ENCODE results near the gene RIIAD1. TPM values are rescaled to one million over a fixed set of nuclear protein-coding genes. Genes with fewer than 3 reads are reported as not detected.
"Not testable (repeated sequence)": the region's sequence is repeated elsewhere in the genome, so short reads cannot be mapped to it uniquely, and the experiment has no call there.

RIIAD1 gene
- total RNA-seq, 1 experiment from 2014 or later, result not detected

- no peak for DNase-seq
- peak overlapping the region; percentile 28; the same call in 1 of the 2 replicates for H3K4me3 ChIP-seq (ENCODE audit: insufficient read depth, low read depth, low read length)
- peaks cover 40% of the 10 kb centered on the region for H3K27me3 ChIP-seq (ENCODE audit: control insufficient read depth, insufficient read depth, low read length)
Observed at GRCh38 chr1:151716405-151716762, 4.9 kb upstream of the RIIAD1 start.

GRCh38 chr1:151716771-151717631 is 4.3 kb upstream of the RIIAD1 start, which contains the start of gene CELF3:
CELF3 (minus strand) TSS chr1:151716803; CDS start chr1:151716020, 783 bp downstream.
- H3K27me3 ChIP-seq (ENCODE audit: control insufficient read depth, insufficient read depth, low read length), result peaks cover 46% of the 10 kb centered on the region
- peak; percentile 93 for DNase-seq
- H3K36me3 ChIP-seq (replicated peaks; ENCODE audit: control insufficient read depth, insufficient read depth, low read length), result no peaks in the 10 kb centered on the region
- peak within 1 kb of the TSS; percentile 28; the same call in 1 of the 2 replicates for H3K4me3 ChIP-seq (ENCODE audit: insufficient read depth, low read depth, low read length)

More at GRCh38 chr1:151716405-151716762, 4.9 kb upstream of the RIIAD1 start:
- no peaks in the 10 kb centered on the region for H3K36me3 ChIP-seq (replicated peaks; ENCODE audit: control insufficient read depth, insufficient read depth, low read length)

GRCh38 chr1:151718011-151718431 is 3.3 kb upstream of the RIIAD1 start:
- no peak for DNase-seq
- no peaks in the 10 kb centered on the region for H3K36me3 ChIP-seq (replicated peaks; ENCODE audit: control insufficient read depth, insufficient read depth, low read length)
- peaks cover 55% of the 10 kb centered on the region for H3K27me3 ChIP-seq (ENCODE audit: control insufficient read depth, insufficient read depth, low read length)
- H3K4me3 ChIP-seq (ENCODE audit: insufficient read depth, low read depth, low read length), result no peak overlapping the region

- H3K27me3 ChIP-seq (ENCODE audit: control insufficient read depth, insufficient read depth, low read length), result peaks cover 55% of the 10 kb centered on the region
- DNase-seq, result no peak
- no peak overlapping the region for H3K4me3 ChIP-seq (ENCODE audit: insufficient read depth, low read depth, low read length)
- H3K36me3 ChIP-seq (replicated peaks; ENCODE audit: control insufficient read depth, insufficient read depth, low read length), result no peaks in the 10 kb centered on the region
Observed at GRCh38 chr1:151718666-151719065, 2.7 kb upstream of the RIIAD1 start.

GRCh38 chr1:151720125-151720524 is 1.2 kb upstream of the RIIAD1 start:
- H3K36me3 ChIP-seq (replicated peaks; ENCODE audit: control insufficient read depth, insufficient read depth, low read length), result no peaks in the 10 kb centered on the region
- DNase-seq, result peak; percentile 14
- peaks cover 59% of the 10 kb centered on the region for H3K27me3 ChIP-seq (ENCODE audit: control insufficient read depth, insufficient read depth, low read length)
- no peak overlapping the region for H3K4me3 ChIP-seq (ENCODE audit: insufficient read depth, low read depth, low read length)

GRCh38 chr1:151720554-151720953 is 768 bp upstream of the RIIAD1 start:
- H3K27me3 ChIP-seq (ENCODE audit: control insufficient read depth, insufficient read depth, low read length), result peaks cover 59% of the 10 kb centered on the region
- H3K36me3 ChIP-seq (replicated peaks; ENCODE audit: control insufficient read depth, insufficient read depth, low read length), result no peaks in the 10 kb centered on the region
- no peak for DNase-seq
- no peak overlapping the region for H3K4me3 ChIP-seq (ENCODE audit: insufficient read depth, low read depth, low read length)

- no peak for DNase-seq
- no peaks in the 10 kb centered on the region for H3K36me3 ChIP-seq (replicated peaks; ENCODE audit: control insufficient read depth, insufficient read depth, low read length)
- H3K4me3 ChIP-seq (ENCODE audit: insufficient read depth, low read depth, low read length), result peak overlapping the region; percentile 41
- H3K27me3 ChIP-seq (ENCODE audit: control insufficient read depth, insufficient read depth, low read length), result peaks cover 56% of the 10 kb centered on the region
Observed at GRCh38 chr1:151721788-151722510, 627 bp downstream of the RIIAD1 start.

- H3K4me3 ChIP-seq (ENCODE audit: insufficient read depth, low read depth, low read length), result no peak overlapping the region
- no peak for DNase-seq
- peaks cover 41% of the 10 kb centered on the region for H3K27me3 ChIP-seq (ENCODE audit: control insufficient read depth, insufficient read depth, low read length)
- H3K36me3 ChIP-seq (replicated peaks; ENCODE audit: control insufficient read depth, insufficient read depth, low read length), result no peaks in the 10 kb centered on the region
Observed at GRCh38 chr1:151723726-151724370, 2.5 kb downstream of the RIIAD1 start.

GRCh38 chr1:151728151-151729054 is 7.1 kb downstream of the RIIAD1 start:
- Histone ChIP-seq H3K27me3 (ENCODE audit: control insufficient read depth, insufficient read depth, low read length) (peaks cover 6% of the 10 kb centered on the region), H3K4me3 (ENCODE audit: insufficient read depth, low read depth, low read length) (no peak overlapping the region), H3K36me3 (replicated peaks; ENCODE audit: control insufficient read depth, insufficient read depth, low read length) (no peaks in the 10 kb centered on the region)
- peak; percentile 72 for DNase-seq

- Histone ChIP-seq H3K27me3 (ENCODE audit: control insufficient read depth, insufficient read depth, low read length) (peaks cover 3% of the 10 kb centered on the region; the same call in 1 of the 2 replicates), H3K4me3 (ENCODE audit: insufficient read depth, low read depth, low read length) (no peak overlapping the region), H3K36me3 (replicated peaks; ENCODE audit: control insufficient read depth, insufficient read depth, low read length) (no peaks in the 10 kb centered on the region)
- DNase-seq, result no peak
Observed at GRCh38 chr1:151729157-151729965, 8.0 kb downstream of the RIIAD1 start.

GRCh38 chr1:151729966-151730291 is 8.6 kb downstream of the RIIAD1 start:
- Histone ChIP-seq H3K36me3 (replicated peaks; ENCODE audit: control insufficient read depth, insufficient read depth, low read length) (no peaks in the 10 kb centered on the region), H3K4me3 (ENCODE audit: insufficient read depth, low read depth, low read length) (no peak overlapping the region), H3K27me3 (ENCODE audit: control insufficient read depth, insufficient read depth, low read length) (peaks cover 3% of the 10 kb centered on the region; the same call in 1 of the 2 replicates)
- no peak for DNase-seq

- no peak overlapping the region for H3K4me3 ChIP-seq (ENCODE audit: insufficient read depth, low read depth, low read length)
- H3K36me3 ChIP-seq (replicated peaks; ENCODE audit: control insufficient read depth, insufficient read depth, low read length), result no peaks in the 10 kb centered on the region
- no peaks in the 10 kb centered on the region for H3K27me3 ChIP-seq (ENCODE audit: control insufficient read depth, insufficient read depth, low read length)
- no peak for DNase-seq
Observed at GRCh38 chr1:151733126-151733525, 11.8 kb downstream of the RIIAD1 start.

GRCh38 chr1:151733995-151734394 is 12.7 kb downstream of the RIIAD1 start:
- not testable (repeated sequence) for H3K27me3 ChIP-seq (ENCODE audit: control insufficient read depth, insufficient read depth, low read length); DNase-seq; H3K36me3 ChIP-seq (replicated peaks; ENCODE audit: control insufficient read depth, insufficient read depth, low read length); H3K4me3 ChIP-seq (ENCODE audit: insufficient read depth, low read depth, low read length)

All from H7 (cell line).